Measurements from ENCODE around the gene TMEM165.

- TF ChIP-seq CTCF (IDR thresholded peaks at IDR 0.05) (no peak), POLR2A (IDR thresholded peaks at IDR 0.05) (no peak)
These were observed 12.0 kb downstream of the TMEM165 start for GRCh38 chr4:55407764-55408163.
